Measurements from ENCODE around the gene SYNGR1.

Gene SYNGR1

GRCh38 chr22:39396797-39397195 lies 47.0 kb downstream of the SYNGR1 start:
- no peak overlapping the region for H2AFZ ChIP-seq
- no peak overlapping the region for H3K4me3 ChIP-seq (ENCODE audit: low read depth, low read length)
- H3K36me3 ChIP-seq (ENCODE audit: control insufficient read depth, insufficient read depth, low read length), result no peaks in the 10 kb centered on the region
- no peak overlapping the region for H3K4me2 ChIP-seq (ENCODE audit: low read length)
- peaks cover 3% of the 10 kb centered on the region for H3K4me1 ChIP-seq
- no peak overlapping the region for H3K9ac ChIP-seq
- no peaks in the 10 kb centered on the region for H3K9me3 ChIP-seq (ENCODE audit: control insufficient read depth, low read length)
- H3K79me2 ChIP-seq, result peaks cover 8% of the 10 kb centered on the region
- H3K27ac ChIP-seq, result no peak overlapping the region
- H3K27me3 ChIP-seq (ENCODE audit: control insufficient read depth, insufficient read depth, low read length), result no peaks in the 10 kb centered on the region
- no peak for TF ChIP-seq CTCF (IDR thresholded peaks at IDR 0.05)

- Histone ChIP-seq H3K79me2 (peaks cover 8% of the 10 kb centered on the region), H3K27ac (no peak overlapping the region), H2AFZ (no peak overlapping the region), H3K4me3 (ENCODE audit: low read depth, low read length) (no peak overlapping the region), H3K9ac (no peak overlapping the region), H3K27me3 (ENCODE audit: control insufficient read depth, insufficient read depth, low read length) (no peaks in the 10 kb centered on the region), H3K4me1 (peaks cover 3% of the 10 kb centered on the region), H3K4me2 (ENCODE audit: low read length) (no peak overlapping the region), H3K36me3 (ENCODE audit: control insufficient read depth, insufficient read depth, low read length) (no peaks in the 10 kb centered on the region), H3K9me3 (ENCODE audit: control insufficient read depth, low read length) (no peaks in the 10 kb centered on the region)
- TF ChIP-seq CTCF (IDR thresholded peaks at IDR 0.05), result no peak
These were observed 51.5 kb downstream of the SYNGR1 start for GRCh38 chr22:39401301-39401631.

- H3K27me3 ChIP-seq (ENCODE audit: control insufficient read depth, insufficient read depth, low read length), result no peaks in the 10 kb centered on the region
- H3K79me2 ChIP-seq, result peaks cover 3% of the 10 kb centered on the region
- no peaks in the 10 kb centered on the region for H3K9me3 ChIP-seq (ENCODE audit: control insufficient read depth, low read length)
- no peak overlapping the region for H3K4me2 ChIP-seq (ENCODE audit: low read length)
- H3K4me1 ChIP-seq, result no peaks in the 10 kb centered on the region
- H2AFZ ChIP-seq, result no peak overlapping the region
- no peaks in the 10 kb centered on the region for H3K36me3 ChIP-seq (ENCODE audit: control insufficient read depth, insufficient read depth, low read length)
- H3K4me3 ChIP-seq (ENCODE audit: low read depth, low read length), result no peak overlapping the region
- H3K9ac ChIP-seq, result no peak overlapping the region
- TF ChIP-seq CTCF (IDR thresholded peaks at IDR 0.05), result no peak
- no peak overlapping the region for H3K27ac ChIP-seq
These were observed 55.7 kb downstream of the SYNGR1 start for GRCh38 chr22:39405346-39406085.

- Histone ChIP-seq H3K9ac (no peak overlapping the region), H3K4me3 (ENCODE audit: low read depth, low read length) (no peak overlapping the region), H3K79me2 (no peaks in the 10 kb centered on the region), H3K36me3 (ENCODE audit: control insufficient read depth, insufficient read depth, low read length) (no peaks in the 10 kb centered on the region), H3K4me1 (no peaks in the 10 kb centered on the region), H3K9me3 (ENCODE audit: control insufficient read depth, low read length) (no peaks in the 10 kb centered on the region), H3K27ac (no peak overlapping the region), H2AFZ (no peak overlapping the region), H3K4me2 (ENCODE audit: low read length) (no peak overlapping the region), H3K27me3 (ENCODE audit: control insufficient read depth, insufficient read depth, low read length) (no peaks in the 10 kb centered on the region)
- TF ChIP-seq CTCF (IDR thresholded peaks at IDR 0.05), result no peak
These were observed 58.4 kb downstream of the SYNGR1 start for GRCh38 chr22:39408173-39408572.

- H2AFZ ChIP-seq, result no peak overlapping the region
- H3K36me3 ChIP-seq (ENCODE audit: control insufficient read depth, insufficient read depth, low read length), result no peaks in the 10 kb centered on the region
- no peak for TF ChIP-seq CTCF (IDR thresholded peaks at IDR 0.05)
- H3K4me2 ChIP-seq (ENCODE audit: low read length), result no peak overlapping the region
- no peaks in the 10 kb centered on the region for H3K79me2 ChIP-seq
- H3K27me3 ChIP-seq (ENCODE audit: control insufficient read depth, insufficient read depth, low read length), result no peaks in the 10 kb centered on the region
- H3K27ac ChIP-seq, result no peak overlapping the region
- no peaks in the 10 kb centered on the region for H3K9me3 ChIP-seq (ENCODE audit: control insufficient read depth, low read length)
- no peaks in the 10 kb centered on the region for H3K4me1 ChIP-seq
- no peak overlapping the region for H3K4me3 ChIP-seq (ENCODE audit: low read depth, low read length)
- H3K9ac ChIP-seq, result no peak overlapping the region
These were observed 59.0 kb downstream of the SYNGR1 start for GRCh38 chr22:39408807-39409206.

Measured in parathyroid adenoma (tissue), 2 donors.